ENCODE measurements around the gene MOCOS. TPM values are rescaled to one million over a fixed set of nuclear protein-coding genes. Genes with fewer than 3 reads are reported as not detected.

Gene MOCOS
- total RNA-seq, 1 donor, result 13.1 TPM

DNA sequence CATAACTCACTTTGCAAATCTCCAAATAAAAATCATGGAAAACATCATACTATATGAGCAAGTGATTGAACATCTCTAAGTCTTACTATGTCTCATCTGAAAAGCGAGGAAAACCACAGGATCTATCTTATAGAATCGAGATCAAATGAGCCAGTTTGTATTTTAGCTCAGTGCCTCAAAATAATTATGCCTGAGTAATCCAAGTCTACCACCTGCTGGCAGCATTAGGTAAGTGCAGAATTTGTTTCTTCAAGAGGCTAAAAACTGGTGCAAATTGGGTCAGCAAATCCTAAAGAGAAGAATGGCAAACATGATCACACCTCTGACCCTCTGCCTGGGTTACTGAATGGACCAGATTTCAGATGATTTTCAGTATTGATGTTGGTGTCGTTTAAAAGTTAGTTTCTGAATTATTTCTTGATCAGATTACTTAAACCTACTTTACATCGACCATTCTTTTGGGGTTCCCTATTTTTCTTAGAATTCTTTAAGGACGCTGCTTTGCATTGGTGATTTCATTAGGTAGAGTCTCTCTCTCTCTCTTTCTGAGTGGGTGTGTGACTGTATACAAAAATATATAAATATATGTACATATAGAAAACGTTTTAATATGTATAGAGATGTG, 97.5 kb downstream of the MOCOS start:
- TF ChIP-seq, protein P1, sequence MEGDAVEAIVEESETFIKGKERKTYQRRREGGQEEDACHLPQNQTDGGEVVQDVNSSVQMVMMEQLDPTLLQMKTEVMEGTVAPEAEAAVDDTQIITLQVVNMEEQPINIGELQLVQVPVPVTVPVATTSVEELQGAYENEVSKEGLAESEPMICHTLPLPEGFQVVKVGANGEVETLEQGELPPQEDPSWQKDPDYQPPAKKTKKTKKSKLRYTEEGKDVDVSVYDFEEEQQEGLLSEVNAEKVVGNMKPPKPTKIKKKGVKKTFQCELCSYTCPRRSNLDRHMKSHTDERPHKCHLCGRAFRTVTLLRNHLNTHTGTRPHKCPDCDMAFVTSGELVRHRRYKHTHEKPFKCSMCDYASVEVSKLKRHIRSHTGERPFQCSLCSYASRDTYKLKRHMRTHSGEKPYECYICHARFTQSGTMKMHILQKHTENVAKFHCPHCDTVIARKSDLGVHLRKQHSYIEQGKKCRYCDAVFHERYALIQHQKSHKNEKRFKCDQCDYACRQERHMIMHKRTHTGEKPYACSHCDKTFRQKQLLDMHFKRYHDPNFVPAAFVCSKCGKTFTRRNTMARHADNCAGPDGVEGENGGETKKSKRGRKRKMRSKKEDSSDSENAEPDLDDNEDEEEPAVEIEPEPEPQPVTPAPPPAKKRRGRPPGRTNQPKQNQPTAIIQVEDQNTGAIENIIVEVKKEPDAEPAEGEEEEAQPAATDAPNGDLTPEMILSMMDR (IDR thresholded peaks at IDR 0.05; ENCODE audit: insufficient read depth, low read length), result peak; percentile 87
- peak; percentile 84 for DNase-seq (ENCODE audit: low read depth)

GRCh38 chr18:36287653-36288052, 100.4 kb downstream of the MOCOS start:
- no peak for DNase-seq (ENCODE audit: low read depth)
- H3K4me3 ChIP-seq (ENCODE audit: low read depth, low read length), result no peak overlapping the region
- TF ChIP-seq, protein P1 (IDR thresholded peaks at IDR 0.05; ENCODE audit: insufficient read depth, low read length), result no peak

More for the DNA sequence above, 97.5 kb downstream of the MOCOS start:
- no peak overlapping the region for H3K4me3 ChIP-seq (ENCODE audit: low read depth, low read length)

GRCh38 chr18:36288689-36289088, 101.4 kb downstream of the MOCOS start:
- H3K4me3 ChIP-seq (ENCODE audit: low read depth, low read length), result no peak overlapping the region
- DNase-seq (ENCODE audit: low read depth), result no peak
- TF ChIP-seq, protein P1 (IDR thresholded peaks at IDR 0.05; ENCODE audit: insufficient read depth, low read length), result no peak

- DNase-seq (ENCODE audit: low read depth), result no peak
- TF ChIP-seq, protein P1 (IDR thresholded peaks at IDR 0.05; ENCODE audit: insufficient read depth, low read length), result no peak
- H3K4me3 ChIP-seq (ENCODE audit: low read depth, low read length), result no peak overlapping the region
These were observed 106.7 kb downstream of the MOCOS start for GRCh38 chr18:36294031-36294430.

GRCh38 chr18:36295214-36295613, 107.9 kb downstream of the MOCOS start:
- no peak for DNase-seq (ENCODE audit: low read depth)
- TF ChIP-seq, protein P1 (IDR thresholded peaks at IDR 0.05; ENCODE audit: insufficient read depth, low read length), result no peak
- H3K4me3 ChIP-seq (ENCODE audit: low read depth, low read length), result no peak overlapping the region

DNA sequence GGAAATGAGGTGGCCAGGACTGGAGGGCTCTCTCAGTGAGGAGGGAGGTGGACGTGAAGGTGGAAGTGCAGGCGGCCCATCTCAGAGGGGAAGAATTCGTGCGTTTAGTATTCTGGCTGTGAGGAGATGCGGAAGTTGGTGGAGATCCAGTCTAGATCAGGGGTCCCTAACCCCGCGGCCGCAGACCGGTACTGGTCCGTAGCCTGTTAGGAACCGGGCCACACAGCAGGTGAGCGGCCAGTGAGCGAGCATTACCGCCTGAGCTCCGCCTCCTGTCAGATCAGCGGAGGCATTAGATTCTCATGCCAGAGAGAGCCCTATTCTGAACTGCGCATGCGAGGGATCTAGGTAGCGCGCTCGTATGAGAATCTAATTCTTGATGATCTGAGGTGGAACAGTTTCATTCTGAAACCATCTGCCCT, 108.6 kb downstream of the MOCOS start:
- TF ChIP-seq, protein P1 (IDR thresholded peaks at IDR 0.05; ENCODE audit: insufficient read depth, low read length), result no peak
- no peak overlapping the region for H3K4me3 ChIP-seq (ENCODE audit: low read depth, low read length)
- DNase-seq (ENCODE audit: low read depth), result no peak

Measured in fibroblast of the aortic adventitia (primary cell).